Stimulated activated CD8-positive, alpha-beta memory T cell treated with anti-CD3 and anti-CD28 coated beads, Interleukin-12 subunit alpha, Interleukin-12 subunit beta, amount 100 ng/mL, for 4 hours (primary cell): ENCODE results near the gene SHB.

Experiments used
- DNase-seq: peaks from one replicate; pipeline ENCODE4 v3.0.0-alpha.2; 2020; ENCODE audit warnings: low read depth

SHB gene

DNA sequence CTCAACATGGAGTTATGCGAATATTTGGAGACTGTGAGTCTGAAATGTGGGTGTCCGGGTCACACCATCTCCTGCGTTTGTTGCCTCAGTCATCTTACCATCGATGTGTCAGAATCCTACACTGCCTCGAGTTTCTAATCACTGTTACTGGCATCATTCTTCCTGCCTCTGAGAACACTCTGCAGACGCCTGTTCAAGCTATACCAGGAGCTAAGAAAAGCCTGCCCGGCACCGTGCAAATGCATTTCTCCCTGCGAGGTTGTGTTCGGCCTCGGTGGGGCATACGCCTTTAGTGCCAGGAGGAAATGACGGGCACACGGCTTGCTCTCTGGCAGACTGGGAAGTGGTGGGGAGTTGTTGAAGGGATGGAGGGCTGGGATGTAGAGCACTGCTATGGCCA is 133.9 kb downstream of the SHB start:
- DNase-seq = no peak

DNA sequence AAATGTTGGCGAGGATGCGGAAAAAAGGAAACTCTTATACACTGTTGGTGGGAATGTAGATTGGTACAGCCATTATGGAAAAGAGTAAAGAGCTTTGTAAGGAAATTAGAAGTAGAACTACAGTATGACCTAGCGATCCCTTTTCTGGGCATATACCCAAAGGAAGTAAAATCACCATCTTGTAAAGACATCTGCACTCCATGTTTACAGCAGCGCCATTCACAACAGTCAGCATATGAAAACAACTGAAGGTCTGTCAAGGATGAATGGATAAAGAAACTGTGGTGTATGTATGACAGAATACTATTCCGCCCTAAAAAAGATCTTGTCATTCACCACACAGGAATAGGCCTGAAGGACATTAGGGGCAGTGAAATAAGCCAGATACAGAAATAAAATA is 137.4 kb downstream of the SHB start:
- DNase-seq = no peak

DNA sequence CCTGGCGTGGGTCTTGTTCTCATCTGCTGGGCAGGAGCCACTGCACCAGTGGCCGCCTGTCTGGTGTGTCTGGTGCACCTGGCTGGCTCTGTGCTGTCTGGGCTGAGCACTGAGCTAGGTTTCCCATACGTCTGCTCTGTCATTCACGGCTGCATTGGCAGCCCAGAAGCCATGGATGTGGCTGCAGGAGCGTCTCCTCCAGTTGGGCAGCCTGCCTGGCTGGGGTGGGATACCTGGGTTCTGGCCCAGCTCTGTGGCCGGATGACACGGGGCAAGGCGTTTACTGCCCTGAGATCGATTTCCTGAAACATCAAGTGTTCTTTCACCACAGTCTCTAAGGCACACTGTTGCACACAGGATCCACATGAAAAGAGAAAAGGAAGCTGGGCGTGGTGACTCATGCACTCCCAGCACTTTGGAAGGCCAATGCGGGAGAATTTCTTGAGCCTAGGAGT is 139.6 kb downstream of the SHB start:
- no peak for DNase-seq

- DNase-seq = no peak
Measured at GRCh38 chr9:37928552-37929430, 140.2 kb downstream of the SHB start.

GRCh38 chr9:37927601-37928551 is 141.2 kb downstream of the SHB start:
- DNase-seq = no peak

GRCh38 chr9:37927132-37927531 is 141.9 kb downstream of the SHB start:
- no peak for DNase-seq

GRCh38 chr9:37926737-37927118 is 142.3 kb downstream of the SHB start:
- DNase-seq = no peak

GRCh38 chr9:37925786-37926736 is 143.0 kb downstream of the SHB start:
- DNase-seq = no peak

- DNase-seq = no peak
Measured at GRCh38 chr9:37925006-37925405, 144.0 kb downstream of the SHB start.

GRCh38 chr9:37924538-37924937 is 144.5 kb downstream of the SHB start:
- no peak for DNase-seq

- no peak for DNase-seq
Measured at GRCh38 chr9:37923796-37924427, 145.1 kb downstream of the SHB start.

GRCh38 chr9:37923118-37923795 is 145.8 kb downstream of the SHB start:
- DNase-seq = no peak

GRCh38 chr9:37922363-37923117 is 146.5 kb downstream of the SHB start:
- no peak for DNase-seq

- DNase-seq = no peak
Measured at GRCh38 chr9:37921546-37922300, 147.3 kb downstream of the SHB start.

DNA sequence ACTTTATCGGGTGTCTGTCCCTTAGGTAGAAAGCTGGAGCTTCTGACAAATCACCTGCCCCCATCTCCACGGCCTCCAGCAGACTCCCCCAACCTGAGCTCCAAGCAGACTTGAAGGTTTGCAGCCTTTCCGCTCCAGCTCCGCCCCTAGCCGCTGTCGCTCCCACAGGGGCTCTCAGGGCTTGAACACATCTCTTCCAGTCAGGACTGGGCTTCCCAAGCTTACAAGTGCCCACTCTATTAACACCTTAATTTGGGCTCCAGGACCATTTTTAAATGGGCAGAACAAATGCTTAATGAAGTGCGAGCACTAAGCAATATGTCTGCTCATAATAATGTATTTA is 147.9 kb downstream of the SHB start:
- no peak for DNase-seq

DNA sequence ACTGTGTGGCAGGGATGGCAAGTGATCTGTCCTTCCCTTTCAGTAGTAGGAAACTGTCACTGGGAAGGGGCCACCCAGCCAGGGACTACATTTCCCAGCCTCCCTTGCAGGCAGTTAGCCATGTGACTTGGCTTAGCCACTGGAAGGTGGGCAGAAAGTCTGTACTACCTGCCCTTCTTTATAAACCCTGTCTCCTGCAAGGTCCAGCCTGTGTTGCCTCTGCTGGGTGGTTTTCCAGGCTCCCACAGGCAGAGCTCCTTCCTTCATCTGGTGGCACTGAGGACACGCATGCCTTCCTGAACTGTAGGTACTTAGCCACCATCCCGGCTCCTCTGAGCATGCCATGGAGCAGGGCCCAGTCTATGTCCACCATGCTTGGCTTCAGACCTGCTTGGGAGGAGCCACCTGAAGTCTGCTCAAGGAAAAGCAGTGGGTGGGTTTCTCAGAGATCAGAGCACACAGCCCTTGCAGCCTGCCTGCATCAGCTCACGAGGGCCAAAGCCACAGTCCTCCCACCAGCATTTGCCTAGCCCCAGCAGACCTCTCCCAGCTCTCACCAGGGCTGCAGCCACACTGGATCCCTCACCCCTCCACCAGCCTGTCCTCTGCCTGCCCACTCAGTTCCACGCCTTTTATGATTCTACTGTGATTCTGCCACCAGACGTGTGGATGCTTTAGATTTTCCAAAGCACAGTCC is 148.4 kb downstream of the SHB start:
- DNase-seq = no peak

GRCh38 chr9:37919956-37920335 is 149.1 kb downstream of the SHB start:
- no peak for DNase-seq

DNA sequence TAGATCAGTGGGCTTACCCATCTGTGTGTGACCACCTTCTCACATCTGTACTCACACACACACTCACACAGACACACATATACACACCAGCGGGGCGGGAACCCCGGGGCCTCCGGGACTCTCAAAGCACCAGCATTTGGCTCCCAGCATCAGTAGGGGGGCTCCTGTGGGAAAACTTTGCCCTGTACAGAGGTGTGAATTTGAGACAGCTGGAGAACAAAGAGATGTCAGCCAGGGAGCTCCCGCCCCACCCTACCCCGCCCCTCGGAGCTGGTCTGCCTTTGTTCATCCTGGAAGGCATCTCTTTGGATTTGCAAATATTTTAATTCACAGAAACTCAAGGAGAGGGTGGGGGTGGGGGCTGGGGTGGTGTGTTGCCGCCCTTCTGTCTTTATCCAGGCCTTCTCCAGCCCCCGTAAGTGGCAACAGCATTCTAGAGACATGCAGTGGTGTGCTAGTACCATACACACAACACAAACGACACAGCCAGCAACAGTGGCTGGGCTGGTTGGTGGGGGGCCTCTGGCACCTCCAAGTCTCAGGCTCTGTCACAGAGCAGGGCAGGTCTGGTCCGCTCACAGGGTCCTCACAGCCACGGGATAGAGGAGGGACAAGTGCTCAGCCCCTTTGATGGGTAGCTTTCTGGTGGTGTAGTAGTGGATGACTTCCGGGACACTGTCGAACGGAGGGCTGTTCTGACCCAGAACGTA is 149.6 kb downstream of the SHB start:
- DNase-seq = no peak
